Measurements from ENCODE around the gene MTURN. TPM values are rescaled to one million over a fixed set of nuclear protein-coding genes. Genes with fewer than 3 reads are reported as not detected.

MTURN gene
- total and polyA plus RNA-seq, 10 of the 15 experiments (the other 5 are each of a cell fraction or from before 2014, with no cell fraction given) = 0.52 to 5.0 (median 3.3) TPM

- CTCF ChIA-PET = no interaction called here
- RAD21 ChIA-PET (ENCODE audit: unreplicated experiment) = no interaction called here
- no peak overlapping the region for H3K9ac ChIP-seq (ENCODE audit: control insufficient read depth, insufficient read depth, low read length)
- DNase-seq (ENCODE audit: low read depth, low spot score) (no peak), FAIRE-seq (no peak), ATAC-seq (no peak)
- no peaks in the 10 kb centered on the region for H3K36me3 ChIP-seq (ENCODE audit: control insufficient read depth in 2 of 2, insufficient read depth in 2 of 2, low read length in 1 of 2)
- H4K20me1 ChIP-seq (ENCODE audit: control insufficient read depth, insufficient read depth) = no peaks in the 10 kb centered on the region
- 90% methylated on average over 6 of the region's 6 CpGs for WGBS (ENCODE audit: insufficient coverage, insufficient replicate concordance, low lambda C conversion rate, missing lambda C conversion rate)
- H3K79me2 ChIP-seq (ENCODE audit: control insufficient read depth, insufficient read depth, low read length) = no peaks in the 10 kb centered on the region
- no peak overlapping the region for H3K4me3 ChIP-seq
- in situ Hi-C loops (cut with MboI) = no loop called here
- SMC1A ChIA-PET (ENCODE audit: uncharacterized antibody, unreplicated experiment) = no interaction called here
- H3K27ac ChIP-seq (ENCODE audit: control insufficient read depth, insufficient read depth) = no peak overlapping the region
- BruUV-seq (replicated peaks) = no TSS peak
- intact Hi-C loops (cut with micrococcal nuclease; ENCODE audit: unreplicated experiment) = no loop called here
- no peaks in the 10 kb centered on the region; the same call in 1 of the 3 replicates for H3K9me3 ChIP-seq (replicated peaks; ENCODE audit: control insufficient read depth, insufficient read depth, low read length)
- no peaks in the 10 kb centered on the region for H3K4me1 ChIP-seq (ENCODE audit: control insufficient read depth, insufficient read depth, low read length)
- POLR2A ChIA-PET = no interaction called here
- H2AFZ ChIP-seq (ENCODE audit: control insufficient read depth, low read depth, low read length) = no peak overlapping the region
- no peak overlapping the region for H3K4me2 ChIP-seq (ENCODE audit: control insufficient read depth, insufficient read depth)
- H3K27me3 ChIP-seq (replicated peaks in 1 of 2; ENCODE audit: control insufficient read depth in 2 of 2, insufficient read depth in 2 of 2, low read length in 1 of 2) = no peaks in the 10 kb centered on the region
- TF ChIP-seq NFIC (IDR thresholded peaks at IDR 0.05; ENCODE audit: low read depth, low read length) (no peak), CHD4 (IDR thresholded peaks at IDR 0.05) (no peak), MYC (IDR thresholded peaks at IDR 0.05; ENCODE audit: insufficient read depth, insufficient read length, insufficient replicate concordance, low read length, severe bottlenecking) (no peak), NR2F1 (conservative IDR thresholded peaks at IDR 0.05) (no peak), POU2F2 (IDR thresholded peaks at IDR 0.05; ENCODE audit: borderline replicate concordance, low read depth, low read length) (no peak), NFYA (IDR thresholded peaks at IDR 0.05; ENCODE audit: borderline replicate concordance, low read depth, low read length) (no peak), REST (IDR thresholded peaks at IDR 0.05; ENCODE audit: low read depth, low read length) (no peak), NRF1 (conservative IDR thresholded peaks at IDR 0.05; ENCODE audit: low read depth, low read length) (no peak), YY1 (IDR thresholded peaks at IDR 0.05; ENCODE audit: low read depth, low read length) (no peak), EZH2 (IDR thresholded peaks at IDR 0.05; ENCODE audit: borderline replicate concordance, control insufficient read depth, low read depth, low read length) (no peak), ZNF274 (IDR thresholded peaks at IDR 0.05; ENCODE audit: insufficient read depth, insufficient read length) (no peak), IRF4 (IDR thresholded peaks at IDR 0.05; ENCODE audit: low read depth, low read length) (no peak), MYB (IDR thresholded peaks at IDR 0.05; ENCODE audit: borderline replicate concordance, low read depth, low read length) (no peak), SMC3 (IDR thresholded peaks at IDR 0.05; ENCODE audit: borderline replicate concordance, low read length) (no peak), CEBPB (IDR thresholded peaks at IDR 0.05; ENCODE audit: borderline replicate concordance in 1 of 2, low read depth in 2 of 2, low read length in 2 of 2) (no peak), SUPT20H (IDR thresholded peaks at IDR 0.05; ENCODE audit: borderline replicate concordance, control insufficient read depth, low read depth, low read length) (no peak), FOXK2 (IDR thresholded peaks at IDR 0.05) (no peak)
- TF ChIP-seq, protein P1, sequence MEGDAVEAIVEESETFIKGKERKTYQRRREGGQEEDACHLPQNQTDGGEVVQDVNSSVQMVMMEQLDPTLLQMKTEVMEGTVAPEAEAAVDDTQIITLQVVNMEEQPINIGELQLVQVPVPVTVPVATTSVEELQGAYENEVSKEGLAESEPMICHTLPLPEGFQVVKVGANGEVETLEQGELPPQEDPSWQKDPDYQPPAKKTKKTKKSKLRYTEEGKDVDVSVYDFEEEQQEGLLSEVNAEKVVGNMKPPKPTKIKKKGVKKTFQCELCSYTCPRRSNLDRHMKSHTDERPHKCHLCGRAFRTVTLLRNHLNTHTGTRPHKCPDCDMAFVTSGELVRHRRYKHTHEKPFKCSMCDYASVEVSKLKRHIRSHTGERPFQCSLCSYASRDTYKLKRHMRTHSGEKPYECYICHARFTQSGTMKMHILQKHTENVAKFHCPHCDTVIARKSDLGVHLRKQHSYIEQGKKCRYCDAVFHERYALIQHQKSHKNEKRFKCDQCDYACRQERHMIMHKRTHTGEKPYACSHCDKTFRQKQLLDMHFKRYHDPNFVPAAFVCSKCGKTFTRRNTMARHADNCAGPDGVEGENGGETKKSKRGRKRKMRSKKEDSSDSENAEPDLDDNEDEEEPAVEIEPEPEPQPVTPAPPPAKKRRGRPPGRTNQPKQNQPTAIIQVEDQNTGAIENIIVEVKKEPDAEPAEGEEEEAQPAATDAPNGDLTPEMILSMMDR (IDR thresholded peaks at IDR 0.05 in 2 of 3, conservative IDR thresholded peaks at IDR 0.05 in 1 of 3; ENCODE audit: control insufficient read depth in 2 of 3, extremely low read depth in 1 of 3, insufficient read depth in 1 of 3, low read depth in 3 of 3, low read length in 3 of 3) = no peak
- TF ChIP-seq, protein P2, sequence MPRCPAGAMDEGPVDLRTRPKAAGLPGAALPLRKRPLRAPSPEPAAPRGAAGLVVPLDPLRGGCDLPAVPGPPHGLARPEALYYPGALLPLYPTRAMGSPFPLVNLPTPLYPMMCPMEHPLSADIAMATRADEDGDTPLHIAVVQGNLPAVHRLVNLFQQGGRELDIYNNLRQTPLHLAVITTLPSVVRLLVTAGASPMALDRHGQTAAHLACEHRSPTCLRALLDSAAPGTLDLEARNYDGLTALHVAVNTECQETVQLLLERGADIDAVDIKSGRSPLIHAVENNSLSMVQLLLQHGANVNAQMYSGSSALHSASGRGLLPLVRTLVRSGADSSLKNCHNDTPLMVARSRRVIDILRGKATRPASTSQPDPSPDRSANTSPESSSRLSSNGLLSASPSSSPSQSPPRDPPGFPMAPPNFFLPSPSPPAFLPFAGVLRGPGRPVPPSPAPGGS (IDR thresholded peaks at IDR 0.05; ENCODE audit: borderline replicate concordance, insufficient read depth, low read depth, low read length, poor library complexity, severe bottlenecking) = no peak
Observed at GRCh38 chr7:30116771-30117170, 18.0 kb upstream of the MTURN start.

Data from GM12878 (cell line).